ENCODE measurements around the gene RRP8. TPM values are rescaled to one million over a fixed set of nuclear protein-coding genes. Genes with fewer than 3 reads are reported as not detected.
A peak's percentile ranks its signal among the peaks of the same experiment; 100 is the strongest.

Gene RRP8
- polyA plus RNA-seq, 1 donor from 2014 or later = 23.4 TPM

DNA sequence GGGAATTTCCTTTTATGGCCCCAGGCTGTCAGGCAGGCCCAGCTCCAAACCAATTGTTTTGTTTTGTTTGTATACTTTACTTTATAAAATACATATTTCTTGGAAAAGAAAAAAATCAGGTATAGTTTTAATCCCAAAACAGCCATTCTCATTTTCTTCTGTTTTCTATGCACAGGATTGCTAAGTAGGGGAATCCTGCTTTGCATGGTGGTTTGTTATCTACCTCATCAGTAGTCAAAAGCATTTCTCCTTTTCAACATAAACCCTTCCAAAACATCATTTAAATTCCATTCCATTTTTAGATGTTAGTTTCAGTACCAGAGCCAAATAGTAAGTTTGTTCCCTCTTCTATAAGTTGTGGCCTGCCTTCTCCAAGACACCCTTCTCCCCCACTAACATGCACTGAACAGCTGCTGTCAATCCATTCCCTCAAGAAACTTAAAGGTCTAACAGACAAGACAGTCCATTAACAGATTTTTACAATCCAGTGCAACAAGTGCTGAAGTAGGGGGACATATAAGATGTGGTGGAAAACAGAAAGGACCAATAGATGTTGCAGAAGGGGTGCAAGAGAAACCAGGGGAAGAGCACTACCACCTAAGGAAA is 3.9 kb upstream of the RRP8 start:
- Histone ChIP-seq H3K79me2 (replicated peaks; ENCODE audit: insufficient read depth, low read length) (peaks cover 41% of the 10 kb centered on the region), H3K9me3 (ENCODE audit: low read length) (no peaks in the 10 kb centered on the region), H3K9ac (ENCODE audit: low read length) (no peak overlapping the region), H3K27ac (ENCODE audit: low read length) (no peak overlapping the region), H2AFZ (ENCODE audit: low read depth, low read length) (no peak overlapping the region), H3K9me2 (ENCODE audit: insufficient read depth, low read length) (no peaks in the 10 kb centered on the region), H3F3A (ENCODE audit: insufficient read depth, low read length, poor library complexity, severe bottlenecking) (peaks cover 5% of the 10 kb centered on the region), H3K27me3 (ENCODE audit: insufficient read depth, low read depth, low read length) (no peaks in the 10 kb centered on the region), H4K20me1 (ENCODE audit: insufficient read depth) (no peaks in the 10 kb centered on the region), H3K4me2 (ENCODE audit: low read length) (no peak overlapping the region), H3K4me3 (ENCODE audit: low read length) (peak overlapping the region; percentile 19), H3K36me3 (ENCODE audit: insufficient read depth, low read length) (no peaks in the 10 kb centered on the region)
- no peak for TF ChIP-seq EZH2 (IDR thresholded peaks at IDR 0.05; ENCODE audit: borderline replicate concordance, insufficient read depth, low read length, poor library complexity, severe bottlenecking)
- TF ChIP-seq MXI1 (conservative IDR thresholded peaks at IDR 0.05; ENCODE audit: poor library complexity, severe bottlenecking) = no peak
- TF ChIP-seq, protein P1, sequence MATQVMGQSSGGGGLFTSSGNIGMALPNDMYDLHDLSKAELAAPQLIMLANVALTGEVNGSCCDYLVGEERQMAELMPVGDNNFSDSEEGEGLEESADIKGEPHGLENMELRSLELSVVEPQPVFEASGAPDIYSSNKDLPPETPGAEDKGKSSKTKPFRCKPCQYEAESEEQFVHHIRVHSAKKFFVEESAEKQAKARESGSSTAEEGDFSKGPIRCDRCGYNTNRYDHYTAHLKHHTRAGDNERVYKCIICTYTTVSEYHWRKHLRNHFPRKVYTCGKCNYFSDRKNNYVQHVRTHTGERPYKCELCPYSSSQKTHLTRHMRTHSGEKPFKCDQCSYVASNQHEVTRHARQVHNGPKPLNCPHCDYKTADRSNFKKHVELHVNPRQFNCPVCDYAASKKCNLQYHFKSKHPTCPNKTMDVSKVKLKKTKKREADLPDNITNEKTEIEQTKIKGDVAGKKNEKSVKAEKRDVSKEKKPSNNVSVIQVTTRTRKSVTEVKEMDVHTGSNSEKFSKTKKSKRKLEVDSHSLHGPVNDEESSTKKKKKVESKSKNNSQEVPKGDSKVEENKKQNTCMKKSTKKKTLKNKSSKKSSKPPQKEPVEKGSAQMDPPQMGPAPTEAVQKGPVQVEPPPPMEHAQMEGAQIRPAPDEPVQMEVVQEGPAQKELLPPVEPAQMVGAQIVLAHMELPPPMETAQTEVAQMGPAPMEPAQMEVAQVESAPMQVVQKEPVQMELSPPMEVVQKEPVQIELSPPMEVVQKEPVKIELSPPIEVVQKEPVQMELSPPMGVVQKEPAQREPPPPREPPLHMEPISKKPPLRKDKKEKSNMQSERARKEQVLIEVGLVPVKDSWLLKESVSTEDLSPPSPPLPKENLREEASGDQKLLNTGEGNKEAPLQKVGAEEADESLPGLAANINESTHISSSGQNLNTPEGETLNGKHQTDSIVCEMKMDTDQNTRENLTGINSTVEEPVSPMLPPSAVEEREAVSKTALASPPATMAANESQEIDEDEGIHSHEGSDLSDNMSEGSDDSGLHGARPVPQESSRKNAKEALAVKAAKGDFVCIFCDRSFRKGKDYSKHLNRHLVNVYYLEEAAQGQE (IDR thresholded peaks at IDR 0.05; ENCODE audit: borderline replicate concordance) = no peak
- no peak for TF ChIP-seq POLR2AphosphoS5 (IDR thresholded peaks at IDR 0.05)
- TF ChIP-seq, protein P2, sequence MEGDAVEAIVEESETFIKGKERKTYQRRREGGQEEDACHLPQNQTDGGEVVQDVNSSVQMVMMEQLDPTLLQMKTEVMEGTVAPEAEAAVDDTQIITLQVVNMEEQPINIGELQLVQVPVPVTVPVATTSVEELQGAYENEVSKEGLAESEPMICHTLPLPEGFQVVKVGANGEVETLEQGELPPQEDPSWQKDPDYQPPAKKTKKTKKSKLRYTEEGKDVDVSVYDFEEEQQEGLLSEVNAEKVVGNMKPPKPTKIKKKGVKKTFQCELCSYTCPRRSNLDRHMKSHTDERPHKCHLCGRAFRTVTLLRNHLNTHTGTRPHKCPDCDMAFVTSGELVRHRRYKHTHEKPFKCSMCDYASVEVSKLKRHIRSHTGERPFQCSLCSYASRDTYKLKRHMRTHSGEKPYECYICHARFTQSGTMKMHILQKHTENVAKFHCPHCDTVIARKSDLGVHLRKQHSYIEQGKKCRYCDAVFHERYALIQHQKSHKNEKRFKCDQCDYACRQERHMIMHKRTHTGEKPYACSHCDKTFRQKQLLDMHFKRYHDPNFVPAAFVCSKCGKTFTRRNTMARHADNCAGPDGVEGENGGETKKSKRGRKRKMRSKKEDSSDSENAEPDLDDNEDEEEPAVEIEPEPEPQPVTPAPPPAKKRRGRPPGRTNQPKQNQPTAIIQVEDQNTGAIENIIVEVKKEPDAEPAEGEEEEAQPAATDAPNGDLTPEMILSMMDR (IDR thresholded peaks at IDR 0.05; ENCODE audit: poor library complexity, severe bottlenecking) = no peak
- no peak for TF ChIP-seq SMC3 (conservative IDR thresholded peaks at IDR 0.05; ENCODE audit: poor library complexity)
- no peak for TF ChIP-seq RAD21 (conservative IDR thresholded peaks at IDR 0.05)
- TF ChIP-seq EP300 (conservative IDR thresholded peaks at IDR 0.05; ENCODE audit: poor library complexity, severe bottlenecking) = no peak
- TF ChIP-seq TAF1 (IDR thresholded peaks at IDR 0.05; ENCODE audit: low read depth) = no peak

DNA sequence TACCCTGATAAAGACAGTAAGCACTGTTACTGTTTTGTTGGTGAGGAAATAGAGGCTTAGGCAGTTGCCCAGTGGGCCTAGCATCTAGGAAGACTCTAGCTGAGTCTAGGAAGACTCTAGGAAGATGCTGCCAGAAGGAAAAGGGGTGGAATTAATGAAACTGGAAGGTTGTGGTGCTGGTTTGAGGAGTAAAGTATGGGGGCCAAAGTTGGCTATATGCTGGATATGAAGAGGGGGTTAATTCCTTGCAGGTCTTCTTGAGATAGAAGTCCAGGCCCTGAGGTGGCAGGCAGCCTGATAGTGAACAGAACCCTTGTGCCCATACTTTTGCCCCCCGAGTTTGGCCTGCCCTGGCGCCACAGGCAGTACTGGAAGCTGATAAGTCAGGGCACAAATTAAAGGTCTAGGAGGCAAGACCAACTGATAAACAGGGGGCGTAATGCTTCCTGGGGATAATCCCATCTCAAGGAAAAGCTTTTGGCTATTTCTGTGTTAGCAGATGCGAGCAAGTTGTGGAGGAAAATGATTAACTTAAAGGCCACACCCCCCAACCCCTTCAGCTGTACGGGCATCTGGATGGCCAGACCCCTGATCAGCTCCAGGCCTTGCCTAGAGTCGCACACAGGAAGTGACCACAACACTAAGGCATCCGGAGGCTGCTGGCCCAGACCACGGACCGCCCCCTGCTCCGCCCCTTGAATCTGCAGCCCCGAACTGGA is 3.2 kb upstream of the RRP8 start:
- Histone ChIP-seq H3K4me2 (ENCODE audit: low read length) (no peak overlapping the region), H3K36me3 (ENCODE audit: insufficient read depth, low read length) (no peaks in the 10 kb centered on the region), H3K4me3 (ENCODE audit: low read length) (peak overlapping the region; percentile 19), H2AFZ (ENCODE audit: low read depth, low read length) (no peak overlapping the region), H3K9me3 (ENCODE audit: low read length) (no peaks in the 10 kb centered on the region), H4K20me1 (ENCODE audit: insufficient read depth) (no peaks in the 10 kb centered on the region), H3K9ac (ENCODE audit: low read length) (no peak overlapping the region), H3K27ac (ENCODE audit: low read length) (no peak overlapping the region), H3K9me2 (ENCODE audit: insufficient read depth, low read length) (no peaks in the 10 kb centered on the region), H3K79me2 (replicated peaks; ENCODE audit: insufficient read depth, low read length) (peaks cover 47% of the 10 kb centered on the region), H3F3A (ENCODE audit: insufficient read depth, low read length, poor library complexity, severe bottlenecking) (peaks cover 5% of the 10 kb centered on the region), H3K27me3 (ENCODE audit: insufficient read depth, low read depth, low read length) (no peaks in the 10 kb centered on the region)
- TF ChIP-seq EP300 (conservative IDR thresholded peaks at IDR 0.05; ENCODE audit: poor library complexity, severe bottlenecking) (no peak), RAD21 (conservative IDR thresholded peaks at IDR 0.05) (no peak), SMC3 (conservative IDR thresholded peaks at IDR 0.05; ENCODE audit: poor library complexity) (no peak), EZH2 (IDR thresholded peaks at IDR 0.05; ENCODE audit: borderline replicate concordance, insufficient read depth, low read length, poor library complexity, severe bottlenecking) (no peak), MXI1 (conservative IDR thresholded peaks at IDR 0.05; ENCODE audit: poor library complexity, severe bottlenecking) (no peak)

All from neural cell (in vitro differentiated cells).